ENCODE measurements around the gene FXN. TPM values are rescaled to one million over a fixed set of nuclear protein-coding genes. Genes with fewer than 3 reads are reported as not detected.
A peak's percentile ranks its signal among the peaks of the same experiment; 100 is the strongest.
"Not testable (repeated sequence)": the region's sequence is repeated elsewhere in the genome, so short reads cannot be mapped to it uniquely, and the experiment has no call there.

The FXN gene
- total and polyA plus RNA-seq, 2 donors from 2014 or later: 12.9 to 21.1 TPM

DNA sequence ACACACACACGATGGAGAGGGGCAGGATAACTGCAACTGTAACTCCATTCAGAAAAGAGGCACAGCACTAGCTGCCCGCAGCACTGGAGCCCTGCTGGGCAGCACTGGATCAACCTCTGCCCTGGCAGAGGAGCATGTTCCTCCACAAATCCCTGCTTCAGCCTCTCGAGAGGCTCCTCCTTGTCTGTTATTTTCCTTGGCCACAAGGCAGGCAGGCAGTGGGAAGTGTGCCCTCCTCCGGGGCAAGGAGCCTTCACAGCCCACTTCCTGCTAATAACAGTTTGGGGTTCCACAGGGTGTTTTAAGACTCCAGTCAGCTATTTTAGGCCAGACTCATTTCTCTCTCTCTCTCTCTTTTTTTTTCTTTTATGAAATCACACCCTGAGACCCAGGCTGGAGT is 11.8 kb downstream of the FXN start:
- Histone ChIP-seq H3K9me3 (ENCODE audit: control insufficient read depth in 2 of 3, insufficient read depth in 1 of 3, low read length in 3 of 3) (no peaks in the 10 kb centered on the region), H3K4me3 (ENCODE audit: low read length in 3 of 3) (no peak overlapping the region), H3K4me1 (ENCODE audit: control insufficient read depth in 2 of 3, insufficient read depth in 2 of 3, low read depth in 1 of 3, low read length in 3 of 3) (peaks cover 0 to 6% (median 5%) of the 10 kb centered on the region in 3 donors), H3K27me3 (ENCODE audit: control insufficient read depth, insufficient read depth, low read length) (no peaks in the 10 kb centered on the region), H3K9ac (ENCODE audit: low read length in 3 of 3) (no peak overlapping the region), H3K36me3 (ENCODE audit: control insufficient read depth in 2 of 3, insufficient read depth in 3 of 3, low read length in 3 of 3) (peaks cover 0 to 10% (median 4%) of the 10 kb centered on the region in 3 donors), H3K27ac (ENCODE audit: low read depth in 2 of 2, low read length in 2 of 2) (no peak overlapping the region)
- FAIRE-seq: no peak
- intact Hi-C loops (cut with DNase I): no loop called here
- TF ChIP-seq, protein P1, sequence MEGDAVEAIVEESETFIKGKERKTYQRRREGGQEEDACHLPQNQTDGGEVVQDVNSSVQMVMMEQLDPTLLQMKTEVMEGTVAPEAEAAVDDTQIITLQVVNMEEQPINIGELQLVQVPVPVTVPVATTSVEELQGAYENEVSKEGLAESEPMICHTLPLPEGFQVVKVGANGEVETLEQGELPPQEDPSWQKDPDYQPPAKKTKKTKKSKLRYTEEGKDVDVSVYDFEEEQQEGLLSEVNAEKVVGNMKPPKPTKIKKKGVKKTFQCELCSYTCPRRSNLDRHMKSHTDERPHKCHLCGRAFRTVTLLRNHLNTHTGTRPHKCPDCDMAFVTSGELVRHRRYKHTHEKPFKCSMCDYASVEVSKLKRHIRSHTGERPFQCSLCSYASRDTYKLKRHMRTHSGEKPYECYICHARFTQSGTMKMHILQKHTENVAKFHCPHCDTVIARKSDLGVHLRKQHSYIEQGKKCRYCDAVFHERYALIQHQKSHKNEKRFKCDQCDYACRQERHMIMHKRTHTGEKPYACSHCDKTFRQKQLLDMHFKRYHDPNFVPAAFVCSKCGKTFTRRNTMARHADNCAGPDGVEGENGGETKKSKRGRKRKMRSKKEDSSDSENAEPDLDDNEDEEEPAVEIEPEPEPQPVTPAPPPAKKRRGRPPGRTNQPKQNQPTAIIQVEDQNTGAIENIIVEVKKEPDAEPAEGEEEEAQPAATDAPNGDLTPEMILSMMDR (IDR thresholded peaks at IDR 0.05; ENCODE audit: borderline replicate concordance, extremely low read depth, insufficient read depth): no peak
- DNase-seq: no peak

DNA sequence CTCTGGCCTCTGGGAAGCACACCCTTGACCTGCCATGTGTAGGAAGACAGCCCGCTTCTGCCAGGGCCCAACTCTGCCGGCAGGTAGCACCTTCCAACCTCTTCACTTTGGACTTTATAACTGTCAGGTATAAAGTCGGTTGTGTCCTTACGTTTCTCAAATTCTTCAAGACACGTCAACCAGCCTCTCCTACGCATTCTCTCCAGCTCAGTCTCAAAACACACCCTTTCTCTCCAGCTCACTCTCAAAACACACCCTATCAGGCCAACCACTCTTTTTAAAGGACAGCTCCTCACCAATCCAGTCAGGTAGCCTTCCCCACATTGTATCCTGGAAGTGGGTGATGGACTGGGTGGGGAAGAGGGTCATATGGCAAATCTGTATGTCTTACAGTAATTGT is 13.5 kb downstream of the FXN start:
- no peaks in the 10 kb centered on the region for H3K9me3 ChIP-seq (ENCODE audit: control insufficient read depth in 2 of 3, insufficient read depth in 1 of 3, low read length in 3 of 3)
- H3K4me3 ChIP-seq (ENCODE audit: low read length in 3 of 3): no peak overlapping the region
- no peak overlapping the region for H3K27ac ChIP-seq (ENCODE audit: low read depth in 2 of 2, low read length in 2 of 2)
- TF ChIP-seq, protein P1 (IDR thresholded peaks at IDR 0.05; ENCODE audit: borderline replicate concordance, extremely low read depth, insufficient read depth): no peak
- peaks cover 0 to 10% (median 4%) of the 10 kb centered on the region in 3 donors for H3K36me3 ChIP-seq (ENCODE audit: control insufficient read depth in 2 of 3, insufficient read depth in 3 of 3, low read length in 3 of 3)
- H3K27me3 ChIP-seq (ENCODE audit: control insufficient read depth, insufficient read depth, low read length): no peaks in the 10 kb centered on the region
- intact Hi-C loops (cut with DNase I): no loop called here
- DNase-seq: no peak
- no peak overlapping the region for H3K9ac ChIP-seq (ENCODE audit: low read length in 3 of 3)
- no peak for FAIRE-seq
- peaks cover 0 to 6% (median 5%) of the 10 kb centered on the region in 3 donors for H3K4me1 ChIP-seq (ENCODE audit: control insufficient read depth in 2 of 3, insufficient read depth in 2 of 3, low read depth in 1 of 3, low read length in 3 of 3)

DNA sequence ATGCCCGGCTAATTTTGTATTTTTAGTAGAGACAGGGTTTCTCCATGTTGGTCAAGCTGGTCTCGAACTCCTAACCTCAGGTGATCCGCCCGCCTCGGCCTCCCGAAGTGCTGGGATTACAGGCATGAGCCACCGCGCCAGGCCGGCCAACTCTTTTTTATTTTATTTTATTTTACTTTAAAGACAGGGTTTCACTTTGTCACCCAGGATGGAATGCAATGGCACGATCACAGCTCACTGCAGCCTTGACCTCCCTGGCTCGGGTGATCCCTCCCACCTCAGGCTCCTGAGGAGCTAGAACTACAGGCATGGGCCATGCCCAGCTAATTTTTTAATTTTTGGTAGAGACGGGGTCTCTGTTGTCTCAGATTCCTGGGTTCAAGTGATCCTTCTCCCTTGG is 15.4 kb downstream of the FXN start:
- H3K4me3 ChIP-seq (ENCODE audit: low read length in 3 of 3); H3K27me3 ChIP-seq (ENCODE audit: control insufficient read depth, insufficient read depth, low read length); H3K27ac ChIP-seq (ENCODE audit: low read depth in 2 of 2, low read length in 2 of 2); H3K9ac ChIP-seq (ENCODE audit: low read length in 3 of 3); H3K4me1 ChIP-seq (ENCODE audit: control insufficient read depth in 2 of 3, insufficient read depth in 2 of 3, low read depth in 1 of 3, low read length in 3 of 3); H3K9me3 ChIP-seq (ENCODE audit: control insufficient read depth in 2 of 3, insufficient read depth in 1 of 3, low read length in 3 of 3); FAIRE-seq: not testable (repeated sequence)
- intact Hi-C loops (cut with DNase I): loop anchor here (10.0 kb wide), 1 partner anchor 144 kb away; no protein-coding TSS in a partner anchor
- DNase-seq: peak in 1 of 5 donors; percentile 18
- H3K36me3 ChIP-seq (ENCODE audit: control insufficient read depth in 2 of 3, insufficient read depth in 3 of 3, low read length in 3 of 3): peaks cover 0 to 10% (median 4%) of the 10 kb centered on the region in 3 donors

DNA sequence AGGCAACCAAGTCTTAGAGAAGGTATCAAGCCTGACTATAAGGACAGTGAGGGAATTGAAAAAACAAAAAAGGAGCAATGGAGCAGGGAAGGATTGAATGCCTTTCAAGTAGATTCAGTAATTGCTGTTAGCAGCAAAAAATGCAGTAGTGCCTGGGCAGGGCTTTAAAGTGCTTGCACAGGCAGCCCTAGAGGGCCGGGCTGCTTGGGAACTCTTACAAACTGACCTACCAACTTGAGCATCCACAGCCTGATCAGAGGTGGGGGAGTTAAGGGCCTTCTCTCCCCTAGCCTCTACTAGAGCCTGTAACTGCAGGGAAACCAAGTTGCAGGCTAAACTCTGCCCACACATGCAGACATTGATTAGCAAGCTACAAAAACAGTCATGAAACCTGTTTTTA is 19.4 kb downstream of the FXN start:
- H3K27ac ChIP-seq (ENCODE audit: low read depth in 2 of 2, low read length in 2 of 2): no peak overlapping the region
- TF ChIP-seq, protein P1 (IDR thresholded peaks at IDR 0.05; ENCODE audit: borderline replicate concordance, extremely low read depth, insufficient read depth): no peak
- no peaks in the 10 kb centered on the region for H3K4me1 ChIP-seq (ENCODE audit: control insufficient read depth in 2 of 3, insufficient read depth in 2 of 3, low read depth in 1 of 3, low read length in 3 of 3)
- no peak for DNase-seq
- H3K9ac ChIP-seq (ENCODE audit: low read length in 3 of 3): no peak overlapping the region
- no peaks in the 10 kb centered on the region for H3K9me3 ChIP-seq (ENCODE audit: control insufficient read depth in 2 of 3, insufficient read depth in 1 of 3, low read length in 3 of 3)
- FAIRE-seq: no peak
- peaks cover 3 to 4% (median 3%) of the 10 kb centered on the region in 3 donors for H3K36me3 ChIP-seq (ENCODE audit: control insufficient read depth in 2 of 3, insufficient read depth in 3 of 3, low read length in 3 of 3)
- intact Hi-C loops (cut with DNase I): loop anchor here (10.0 kb wide), 1 partner anchor 140 kb away; no protein-coding TSS in a partner anchor
- H3K27me3 ChIP-seq (ENCODE audit: control insufficient read depth, insufficient read depth, low read length): no peaks in the 10 kb centered on the region
- no peak overlapping the region for H3K4me3 ChIP-seq (ENCODE audit: low read length in 3 of 3)

All from kidney (tissue), 14 donors.